HCT116 (cell line): ENCODE results near the gene DAP.

Experiments
- EZH2 ChIP-seq: fragments of 200-600 bp; sonication (generic); IDR thresholded peaks from 2 replicates; pipeline ENCODE4 v1.6.1; 2017; ENCODE audit warnings: antibody characterized with exemption, mixed run types
- EZH2phosphoT487 ChIP-seq: fragments of 200-600 bp; IDR thresholded peaks from 2 replicates; pipeline ENCODE4 v1.6.1; 2018; ENCODE audit warnings: antibody characterized with exemption, borderline replicate concordance
- FOSL1 ChIP-seq: IDR thresholded peaks from 2 replicates; pipeline ENCODE4 v1.6.1; 2012; ENCODE audit warnings: low read depth
- JUND ChIP-seq: IDR thresholded peaks from 2 replicates; pipeline ENCODE4 v1.6.1; 2012
- POLR2AphosphoS5 ChIP-seq: IDR thresholded peaks from 2 replicates; pipeline ENCODE4 v1.6.1; 2011; ENCODE audit warnings: mild to moderate bottlenecking, low read depth, low read length, moderate library complexity
- YY1 ChIP-seq: IDR thresholded peaks from 2 replicates; pipeline ENCODE4 v1.6.1; 2011; ENCODE audit warnings: low read length, low read depth, moderate library complexity, mild to moderate bottlenecking; ENCODE audit not compliant: insufficient replicate concordance; ENCODE audit errors: extremely low read depth
- ZFX ChIP-seq: fragments of 450-650 bp; IDR thresholded peaks from 2 replicates; pipeline ENCODE4 v1.6.1; 2017
- TF ChIP-seq, protein P1 (sequence below), 3 experiments: fragments of 200-600 bp in 1 of 3; sonication (generic) in 1 of 3; IDR thresholded peaks in 2 of 3; conservative IDR thresholded peaks in 1 of 3; 2 replicates each; pipeline ENCODE4 v1.5.1; 2012 to 2017; ENCODE audit warnings: low read depth in 2 of 3, low read length in 2 of 3, antibody characterized with exemption in 1 of 3, borderline replicate concordance in 1 of 3, control low read depth in 1 of 3, mild to moderate bottlenecking in 1 of 3, mixed read lengths in 1 of 3, mixed run types in 1 of 3, moderate library complexity in 1 of 3; ENCODE audit not compliant: insufficient read depth in 1 of 3

DNA sequence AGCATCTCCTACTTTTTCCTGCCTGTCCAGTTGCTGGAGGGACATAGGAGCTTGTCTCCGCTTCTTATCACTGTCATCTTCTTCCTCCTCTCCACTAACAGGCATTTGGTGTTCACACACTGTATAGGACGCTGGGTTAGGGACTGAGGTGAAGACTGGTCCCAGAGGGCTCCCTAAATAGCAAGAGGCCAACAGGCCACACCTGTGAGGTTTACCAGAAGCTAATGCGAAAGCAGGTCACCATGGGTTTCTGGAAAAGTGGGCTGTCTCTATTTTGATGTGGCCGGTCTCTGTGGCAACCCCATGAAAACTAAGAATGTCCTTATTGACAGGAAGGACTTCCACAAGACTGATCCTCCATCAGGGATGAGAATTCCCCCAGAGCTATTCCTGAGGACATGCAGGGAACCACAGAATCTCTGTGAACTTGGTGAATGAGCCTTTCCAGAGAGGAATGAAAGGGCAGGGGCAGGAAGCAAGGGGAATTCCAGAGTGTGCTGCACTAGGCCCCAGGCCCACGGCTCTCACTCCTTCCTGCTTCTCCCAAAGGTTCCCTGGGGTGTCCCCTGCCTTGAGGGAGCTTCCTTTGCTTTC lies 61.7 kb downstream of the DAP start:
- TF ChIP-seq, protein P1, sequence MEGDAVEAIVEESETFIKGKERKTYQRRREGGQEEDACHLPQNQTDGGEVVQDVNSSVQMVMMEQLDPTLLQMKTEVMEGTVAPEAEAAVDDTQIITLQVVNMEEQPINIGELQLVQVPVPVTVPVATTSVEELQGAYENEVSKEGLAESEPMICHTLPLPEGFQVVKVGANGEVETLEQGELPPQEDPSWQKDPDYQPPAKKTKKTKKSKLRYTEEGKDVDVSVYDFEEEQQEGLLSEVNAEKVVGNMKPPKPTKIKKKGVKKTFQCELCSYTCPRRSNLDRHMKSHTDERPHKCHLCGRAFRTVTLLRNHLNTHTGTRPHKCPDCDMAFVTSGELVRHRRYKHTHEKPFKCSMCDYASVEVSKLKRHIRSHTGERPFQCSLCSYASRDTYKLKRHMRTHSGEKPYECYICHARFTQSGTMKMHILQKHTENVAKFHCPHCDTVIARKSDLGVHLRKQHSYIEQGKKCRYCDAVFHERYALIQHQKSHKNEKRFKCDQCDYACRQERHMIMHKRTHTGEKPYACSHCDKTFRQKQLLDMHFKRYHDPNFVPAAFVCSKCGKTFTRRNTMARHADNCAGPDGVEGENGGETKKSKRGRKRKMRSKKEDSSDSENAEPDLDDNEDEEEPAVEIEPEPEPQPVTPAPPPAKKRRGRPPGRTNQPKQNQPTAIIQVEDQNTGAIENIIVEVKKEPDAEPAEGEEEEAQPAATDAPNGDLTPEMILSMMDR (IDR thresholded peaks at IDR 0.05 in 2 of 3, conservative IDR thresholded peaks at IDR 0.05 in 1 of 3; ENCODE audit: borderline replicate concordance in 1 of 3, insufficient read depth in 1 of 3, low read depth in 2 of 3, low read length in 2 of 3): no peak
- TF ChIP-seq JUND: no peak
- TF ChIP-seq POLR2AphosphoS5: no peak
- TF ChIP-seq EZH2: no peak
- TF ChIP-seq YY1: no peak
- no peak for TF ChIP-seq EZH2phosphoT487
- TF ChIP-seq FOSL1: no peak
- TF ChIP-seq ZFX: no peak
